ENCODE data around the gene SCYL1.

SCYL1 gene

DNA sequence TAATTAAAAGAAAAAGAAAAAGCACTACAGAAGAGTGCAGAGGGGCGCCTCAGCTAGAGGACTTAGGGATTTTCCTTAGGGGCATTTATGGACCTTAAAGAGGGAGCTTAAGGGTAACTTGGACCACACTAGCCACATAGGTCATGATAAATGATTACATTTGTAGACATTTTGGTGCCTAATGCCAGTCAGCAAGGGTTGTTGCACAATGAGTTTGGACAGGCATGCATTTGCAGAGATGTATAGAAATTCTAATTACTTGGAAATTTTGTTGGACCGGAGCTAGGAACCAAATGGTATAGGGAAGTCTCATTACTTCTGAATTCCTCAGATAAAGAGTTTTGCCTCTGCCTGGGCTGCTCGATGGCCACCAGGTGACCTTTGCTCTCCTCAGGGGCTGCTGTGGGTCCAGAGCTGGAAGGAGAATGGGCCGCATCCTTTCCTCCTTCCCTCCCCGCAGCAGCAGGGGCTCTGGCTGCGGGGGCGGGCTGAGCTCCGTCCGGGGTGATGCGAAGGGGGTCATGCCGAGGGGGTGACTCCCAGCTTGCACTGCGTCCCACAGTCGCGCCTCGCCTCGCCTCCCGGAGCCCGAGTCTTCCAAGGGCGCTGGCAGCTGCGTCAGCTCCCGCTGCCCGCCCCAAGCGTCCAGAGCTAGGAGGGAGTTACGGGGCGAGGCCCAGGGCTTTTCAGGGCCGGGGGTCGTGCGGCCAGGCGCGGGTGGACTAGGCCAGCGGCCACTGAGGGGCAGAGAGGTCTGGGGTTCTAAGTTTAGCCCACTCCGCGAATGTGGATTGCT is 46.3 kb upstream of the SCYL1 start:
- Histone ChIP-seq H3K27ac (ENCODE audit: low read length) (no peak overlapping the region), H2AFZ (ENCODE audit: low read depth, low read length) (no peak overlapping the region), H4K20me1 (ENCODE audit: insufficient read depth, low read length) (no peaks in the 10 kb centered on the region), H3K79me2 (ENCODE audit: low read length) (peaks cover 20% of the 10 kb centered on the region), H3K4me2 (ENCODE audit: low read length) (peak overlapping the region; percentile 37; the same call in 1 of the 2 replicates), H3K27me3 (ENCODE audit: low read depth, low read length) (0 out of 2 replicates have a peak, but pooled peaks cover 3% of the 10 kb centered on the region), H3K9me3 (ENCODE audit: insufficient read depth, low read length) (no peaks in the 10 kb centered on the region), H3K4me3 (ENCODE audit: low read length) (no peak overlapping the region), H3K4me1 (ENCODE audit: low read length) (peaks cover 10% of the 10 kb centered on the region), H3K9ac (ENCODE audit: low read length) (peak overlapping the region; percentile 96; the same call in 1 of the 2 replicates), H3K36me3 (replicated peaks; ENCODE audit: low read depth, low read length) (no peaks in the 10 kb centered on the region)
- no peak for TF ChIP-seq EZH2phosphoT487 (IDR thresholded peaks at IDR 0.05; ENCODE audit: low read depth)
- TF ChIP-seq, protein P1, sequence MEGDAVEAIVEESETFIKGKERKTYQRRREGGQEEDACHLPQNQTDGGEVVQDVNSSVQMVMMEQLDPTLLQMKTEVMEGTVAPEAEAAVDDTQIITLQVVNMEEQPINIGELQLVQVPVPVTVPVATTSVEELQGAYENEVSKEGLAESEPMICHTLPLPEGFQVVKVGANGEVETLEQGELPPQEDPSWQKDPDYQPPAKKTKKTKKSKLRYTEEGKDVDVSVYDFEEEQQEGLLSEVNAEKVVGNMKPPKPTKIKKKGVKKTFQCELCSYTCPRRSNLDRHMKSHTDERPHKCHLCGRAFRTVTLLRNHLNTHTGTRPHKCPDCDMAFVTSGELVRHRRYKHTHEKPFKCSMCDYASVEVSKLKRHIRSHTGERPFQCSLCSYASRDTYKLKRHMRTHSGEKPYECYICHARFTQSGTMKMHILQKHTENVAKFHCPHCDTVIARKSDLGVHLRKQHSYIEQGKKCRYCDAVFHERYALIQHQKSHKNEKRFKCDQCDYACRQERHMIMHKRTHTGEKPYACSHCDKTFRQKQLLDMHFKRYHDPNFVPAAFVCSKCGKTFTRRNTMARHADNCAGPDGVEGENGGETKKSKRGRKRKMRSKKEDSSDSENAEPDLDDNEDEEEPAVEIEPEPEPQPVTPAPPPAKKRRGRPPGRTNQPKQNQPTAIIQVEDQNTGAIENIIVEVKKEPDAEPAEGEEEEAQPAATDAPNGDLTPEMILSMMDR (IDR thresholded peaks at IDR 0.05; ENCODE audit: low read depth, low read length) = no peak

GRCh38 chr11:65479184-65480145 is 45.4 kb upstream of the SCYL1 start:
- peaks cover 10% of the 10 kb centered on the region for H3K4me1 ChIP-seq (ENCODE audit: low read length)
- H3K36me3 ChIP-seq (replicated peaks; ENCODE audit: low read depth, low read length) = no peaks in the 10 kb centered on the region
- H3K4me3 ChIP-seq (ENCODE audit: low read length) = no peak overlapping the region
- H3K27me3 ChIP-seq (ENCODE audit: low read depth, low read length) = 0 out of 2 replicates have a peak, but pooled peaks cover 3% of the 10 kb centered on the region
- H3K27ac ChIP-seq (ENCODE audit: low read length) = no peak overlapping the region
- H3K4me2 ChIP-seq (ENCODE audit: low read length) = no peak overlapping the region
- no peaks in the 10 kb centered on the region for H4K20me1 ChIP-seq (ENCODE audit: insufficient read depth, low read length)
- no peaks in the 10 kb centered on the region for H3K9me3 ChIP-seq (ENCODE audit: insufficient read depth, low read length)
- H3K9ac ChIP-seq (ENCODE audit: low read length) = no peak overlapping the region
- H3K79me2 ChIP-seq (ENCODE audit: low read length) = peaks cover 20% of the 10 kb centered on the region
- no peak overlapping the region for H2AFZ ChIP-seq (ENCODE audit: low read depth, low read length)
- TF ChIP-seq, protein P1 (IDR thresholded peaks at IDR 0.05; ENCODE audit: low read depth, low read length) = peak; percentile 26
- TF ChIP-seq EZH2phosphoT487 (IDR thresholded peaks at IDR 0.05; ENCODE audit: low read depth) = no peak

- TF ChIP-seq, protein P1 (IDR thresholded peaks at IDR 0.05; ENCODE audit: low read depth, low read length) = no peak
- no peak for TF ChIP-seq EZH2phosphoT487 (IDR thresholded peaks at IDR 0.05; ENCODE audit: low read depth)
- Histone ChIP-seq H3K27me3 (ENCODE audit: low read depth, low read length) (0 out of 2 replicates have a peak, but pooled peaks cover 3% of the 10 kb centered on the region), H3K4me1 (ENCODE audit: low read length) (peaks cover 7% of the 10 kb centered on the region), H4K20me1 (ENCODE audit: insufficient read depth, low read length) (no peaks in the 10 kb centered on the region), H3K4me3 (ENCODE audit: low read length) (no peak overlapping the region), H3K4me2 (ENCODE audit: low read length) (no peak overlapping the region), H3K9ac (ENCODE audit: low read length) (no peak overlapping the region), H3K27ac (ENCODE audit: low read length) (no peak overlapping the region), H3K36me3 (replicated peaks; ENCODE audit: low read depth, low read length) (no peaks in the 10 kb centered on the region), H3K9me3 (ENCODE audit: insufficient read depth, low read length) (no peaks in the 10 kb centered on the region), H3K79me2 (ENCODE audit: low read length) (peaks cover 4% of the 10 kb centered on the region; the same call in 1 of the 2 replicates), H2AFZ (ENCODE audit: low read depth, low read length) (no peak overlapping the region)
These were observed 42.5 kb upstream of the SCYL1 start for GRCh38 chr11:65482306-65482850.

Measured in OCI-LY3 (cell line).